ENCODE results near the gene SLC25A28.

SLC25A28 gene

GRCh38 chr10:99590799-99591198 lies 29.4 kb downstream of the SLC25A28 start:
- no peak for DNase-seq (ENCODE audit: low read depth)

GRCh38 chr10:99583687-99584086 lies 36.6 kb downstream of the SLC25A28 start:
- DNase-seq (ENCODE audit: low read depth) = no peak

GRCh38 chr10:99582255-99582770 lies 37.9 kb downstream of the SLC25A28 start:
- no peak for DNase-seq (ENCODE audit: low read depth)

DNA sequence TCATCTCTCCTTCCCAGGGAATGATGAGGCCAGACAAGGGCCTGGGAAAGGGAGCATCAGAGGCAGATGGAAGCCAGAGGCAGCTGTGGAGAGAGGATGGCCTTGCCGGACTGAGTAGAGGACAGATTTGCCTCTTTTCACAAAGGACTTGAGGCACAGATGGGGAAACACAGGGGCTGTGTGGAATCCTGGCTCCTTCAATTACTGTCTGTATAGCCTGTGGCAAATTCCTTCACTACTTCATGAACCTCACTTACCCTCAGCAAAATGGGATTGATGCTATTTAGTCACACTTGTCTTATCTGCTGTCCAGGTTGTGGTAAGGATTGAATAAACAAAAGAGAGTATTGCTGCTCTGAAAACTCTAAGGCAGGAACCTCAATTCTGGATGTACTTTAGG lies 40.3 kb downstream of the SLC25A28 start:
- no peak for DNase-seq (ENCODE audit: low read depth)

DNA sequence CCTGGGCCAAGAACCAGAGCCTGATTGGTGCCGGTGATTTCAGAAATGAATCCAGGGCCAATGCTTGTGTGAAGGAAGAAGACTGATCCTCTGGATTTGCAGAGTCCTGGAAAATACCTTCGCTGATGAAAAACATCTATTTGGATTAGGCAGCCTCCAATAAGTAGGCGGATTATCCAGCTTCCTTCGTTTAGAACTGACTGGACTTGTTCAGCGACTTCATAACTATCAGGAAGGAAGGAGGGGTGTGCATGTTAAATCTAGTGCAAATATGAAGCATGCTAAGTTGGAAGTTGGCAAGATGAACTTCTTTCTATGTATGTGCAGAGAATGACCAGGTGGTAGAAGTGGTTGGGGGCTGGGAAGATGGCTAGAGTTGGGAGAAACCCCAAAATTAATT lies 46.4 kb downstream of the SLC25A28 start:
- DNase-seq (ENCODE audit: low read depth) = no peak

DNA sequence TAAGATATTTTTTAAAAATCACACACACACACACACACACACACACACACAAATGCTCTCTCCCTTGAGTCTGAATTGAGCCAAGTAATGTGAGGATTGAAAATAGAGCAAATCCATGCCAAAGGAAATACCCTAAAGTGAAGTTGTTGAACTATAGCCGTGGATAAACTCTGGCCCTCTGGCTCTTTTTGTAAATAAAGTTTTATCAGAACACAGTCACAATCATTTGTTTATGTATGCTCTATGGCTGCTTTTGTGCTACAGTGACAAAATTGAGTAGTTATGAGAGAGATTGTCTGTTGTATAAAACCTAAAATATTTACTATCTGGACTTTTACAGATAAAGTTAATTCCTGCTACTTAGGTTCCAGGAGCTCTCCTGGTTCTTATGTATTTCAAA lies 48.4 kb downstream of the SLC25A28 start:
- DNase-seq (ENCODE audit: low read depth) = no peak

- DNase-seq (ENCODE audit: low read depth) = no peak
Observed at GRCh38 chr10:99569961-99570360, 50.3 kb downstream of the SLC25A28 start.

GRCh38 chr10:99569253-99569939 lies 50.8 kb downstream of the SLC25A28 start:
- no peak for DNase-seq (ENCODE audit: low read depth)

DNA sequence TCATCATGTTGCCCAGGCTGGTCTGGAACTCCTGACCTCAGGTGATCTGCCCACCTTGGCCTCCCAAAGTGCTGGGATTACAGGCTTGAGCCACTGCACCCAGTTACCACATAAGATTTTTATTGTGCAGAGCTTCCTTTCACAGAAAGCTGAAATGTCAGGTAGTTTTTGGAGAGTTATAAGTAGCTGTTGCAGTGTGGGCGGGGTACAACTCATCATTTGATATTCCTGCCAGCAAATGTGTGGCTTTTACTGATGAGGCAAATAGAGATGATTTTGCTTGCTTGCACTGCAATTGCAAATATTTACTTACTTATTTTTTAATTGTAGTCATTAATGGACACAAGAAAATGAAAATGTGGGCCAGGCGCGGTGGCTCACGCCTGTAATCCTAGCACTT lies 55.1 kb downstream of the SLC25A28 start:
- no peak for DNase-seq (ENCODE audit: low read depth)

DNA sequence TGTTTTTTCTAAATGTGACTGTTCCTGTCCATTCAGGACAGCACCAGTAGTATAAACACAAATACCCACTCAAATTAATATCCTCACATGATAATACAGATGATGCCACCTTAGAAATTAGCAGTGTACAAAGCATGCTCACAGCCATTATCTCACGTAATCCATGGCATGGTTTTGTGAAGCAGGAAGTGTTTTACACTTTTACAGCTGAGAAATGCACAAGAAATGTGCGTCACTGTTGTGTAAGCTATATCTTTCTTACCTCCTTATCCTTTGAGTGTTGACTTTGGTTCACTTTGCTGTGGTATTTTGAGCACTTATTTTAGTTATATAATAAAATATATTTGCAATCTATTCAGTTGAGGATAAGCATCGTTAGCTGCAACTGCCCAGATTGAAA lies 55.9 kb downstream of the SLC25A28 start:
- DNase-seq (ENCODE audit: low read depth) = no peak

DNA sequence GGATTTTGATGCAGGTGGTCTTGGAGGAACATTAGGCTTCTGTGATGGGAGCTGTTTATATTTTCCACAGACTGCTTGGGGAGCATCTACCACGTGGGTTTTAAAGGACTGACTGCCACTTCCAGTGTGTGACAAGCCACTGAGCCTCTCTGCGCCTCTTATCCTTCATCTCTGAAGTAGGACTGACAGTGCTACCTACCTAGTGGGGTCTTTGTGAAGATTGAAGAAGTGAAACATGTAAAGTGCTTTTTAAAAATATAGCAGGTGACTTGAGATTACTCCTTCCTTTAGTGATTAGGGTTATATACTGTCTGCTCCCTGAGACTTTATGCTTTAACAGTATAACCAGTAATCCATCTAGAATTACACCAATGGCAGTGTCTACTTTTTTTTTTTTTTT lies 57.6 kb downstream of the SLC25A28 start:
- DNase-seq (ENCODE audit: low read depth) = no peak

Measured in T-helper 22 cell (primary cell).